AG09309 (cell line): ENCODE data around the gene LMAN2.
"Not testable (repeated sequence)": the region's sequence is repeated elsewhere in the genome, so short reads cannot be mapped to it uniquely, and the experiment has no call there.

ENCODE experiments used
- DNase-seq: peaks from one replicate; pipeline ENCODE4 v3.0.0-alpha.2; 2010; ENCODE audit warnings: low read depth
- H3K4me3 ChIP-seq: 2 replicates; pipeline ENCODE4 v1.5.1; 2011; ENCODE audit warnings: mild to moderate bottlenecking, low read depth, low read length, moderate library complexity; ENCODE audit not compliant: control insufficient read depth
- TF ChIP-seq, protein P1 (sequence below): IDR thresholded peaks from 2 replicates; pipeline ENCODE4 v1.5.1; 2011; ENCODE audit warnings: mild to moderate bottlenecking, low read depth, low read length, inconsistent platforms; ENCODE audit not compliant: insufficient read depth, control insufficient read depth; ENCODE audit errors: missing control alignments

Gene LMAN2

DNA sequence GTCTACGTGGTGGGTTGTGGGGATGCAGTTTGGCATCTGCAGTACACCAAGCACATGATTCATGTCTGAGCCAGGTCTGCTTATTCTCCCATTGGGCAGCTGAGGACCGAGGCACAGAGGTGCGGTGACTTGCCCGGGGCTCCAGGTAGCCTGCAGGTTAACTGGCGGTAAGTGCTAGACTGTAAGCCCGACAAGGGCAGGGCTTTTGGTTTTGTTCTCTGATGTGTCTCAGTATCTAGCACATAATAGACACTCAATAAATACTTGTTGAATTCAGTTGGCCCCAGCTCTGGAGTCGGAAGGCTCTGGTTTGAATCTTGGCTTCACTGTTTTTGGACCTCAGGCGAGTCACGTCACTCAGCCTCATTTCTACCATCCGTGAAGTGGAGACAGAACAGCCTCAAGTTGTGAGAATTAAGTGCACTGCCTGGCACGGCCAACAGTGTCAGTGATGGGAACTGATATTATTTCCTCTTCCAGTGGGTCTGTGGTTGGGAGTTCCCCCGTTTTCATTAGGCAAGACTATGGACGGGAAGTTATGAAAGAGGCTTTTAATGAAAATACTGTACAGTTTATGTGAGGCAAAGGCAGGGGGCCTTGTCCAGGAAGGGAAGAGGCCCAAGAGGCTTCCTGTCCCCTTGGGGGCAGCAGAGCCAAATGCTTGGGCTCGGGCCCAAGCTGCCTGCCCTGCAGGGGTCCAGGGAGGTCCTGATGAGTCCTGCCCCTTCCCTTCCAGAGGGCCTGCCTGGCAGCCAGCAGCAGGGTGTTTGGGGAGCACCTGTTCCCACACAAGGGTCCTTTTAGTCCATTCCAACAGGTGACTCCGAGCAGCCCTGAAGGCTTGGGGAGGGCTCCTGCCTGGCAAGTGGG lies 44.6 kb downstream of the LMAN2 start:
- H3K4me3 ChIP-seq = no peak overlapping the region
- TF ChIP-seq, protein P1, sequence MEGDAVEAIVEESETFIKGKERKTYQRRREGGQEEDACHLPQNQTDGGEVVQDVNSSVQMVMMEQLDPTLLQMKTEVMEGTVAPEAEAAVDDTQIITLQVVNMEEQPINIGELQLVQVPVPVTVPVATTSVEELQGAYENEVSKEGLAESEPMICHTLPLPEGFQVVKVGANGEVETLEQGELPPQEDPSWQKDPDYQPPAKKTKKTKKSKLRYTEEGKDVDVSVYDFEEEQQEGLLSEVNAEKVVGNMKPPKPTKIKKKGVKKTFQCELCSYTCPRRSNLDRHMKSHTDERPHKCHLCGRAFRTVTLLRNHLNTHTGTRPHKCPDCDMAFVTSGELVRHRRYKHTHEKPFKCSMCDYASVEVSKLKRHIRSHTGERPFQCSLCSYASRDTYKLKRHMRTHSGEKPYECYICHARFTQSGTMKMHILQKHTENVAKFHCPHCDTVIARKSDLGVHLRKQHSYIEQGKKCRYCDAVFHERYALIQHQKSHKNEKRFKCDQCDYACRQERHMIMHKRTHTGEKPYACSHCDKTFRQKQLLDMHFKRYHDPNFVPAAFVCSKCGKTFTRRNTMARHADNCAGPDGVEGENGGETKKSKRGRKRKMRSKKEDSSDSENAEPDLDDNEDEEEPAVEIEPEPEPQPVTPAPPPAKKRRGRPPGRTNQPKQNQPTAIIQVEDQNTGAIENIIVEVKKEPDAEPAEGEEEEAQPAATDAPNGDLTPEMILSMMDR = no peak
- no peak for DNase-seq

DNA sequence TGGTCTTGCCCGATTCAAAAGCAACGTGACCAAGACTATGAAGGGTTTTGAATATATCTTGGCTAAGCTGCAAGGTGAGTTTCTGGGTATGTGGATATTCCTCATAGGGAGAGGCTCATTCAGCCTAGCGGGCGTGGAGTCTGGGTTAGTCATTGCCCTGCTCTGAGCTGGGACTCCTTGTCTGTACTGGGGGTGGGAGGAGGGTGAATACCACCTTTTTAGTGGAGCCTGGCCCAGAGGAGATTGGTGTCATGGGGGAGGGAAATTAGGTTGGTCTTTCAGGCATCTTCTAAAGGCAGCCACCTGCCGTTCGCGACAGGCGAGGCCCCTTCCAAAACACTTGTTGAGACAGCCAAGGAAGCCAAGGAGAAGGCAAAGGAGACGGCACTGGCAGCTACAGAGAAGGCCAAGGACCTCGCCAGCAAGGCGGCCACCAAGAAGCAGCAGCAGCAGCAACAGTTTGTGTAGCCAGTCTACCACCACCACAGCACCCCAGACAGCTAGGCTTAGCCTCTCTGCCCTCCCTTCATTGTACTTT lies 45.3 kb downstream of the LMAN2 start:
- not testable (repeated sequence) for H3K4me3 ChIP-seq

DNA sequence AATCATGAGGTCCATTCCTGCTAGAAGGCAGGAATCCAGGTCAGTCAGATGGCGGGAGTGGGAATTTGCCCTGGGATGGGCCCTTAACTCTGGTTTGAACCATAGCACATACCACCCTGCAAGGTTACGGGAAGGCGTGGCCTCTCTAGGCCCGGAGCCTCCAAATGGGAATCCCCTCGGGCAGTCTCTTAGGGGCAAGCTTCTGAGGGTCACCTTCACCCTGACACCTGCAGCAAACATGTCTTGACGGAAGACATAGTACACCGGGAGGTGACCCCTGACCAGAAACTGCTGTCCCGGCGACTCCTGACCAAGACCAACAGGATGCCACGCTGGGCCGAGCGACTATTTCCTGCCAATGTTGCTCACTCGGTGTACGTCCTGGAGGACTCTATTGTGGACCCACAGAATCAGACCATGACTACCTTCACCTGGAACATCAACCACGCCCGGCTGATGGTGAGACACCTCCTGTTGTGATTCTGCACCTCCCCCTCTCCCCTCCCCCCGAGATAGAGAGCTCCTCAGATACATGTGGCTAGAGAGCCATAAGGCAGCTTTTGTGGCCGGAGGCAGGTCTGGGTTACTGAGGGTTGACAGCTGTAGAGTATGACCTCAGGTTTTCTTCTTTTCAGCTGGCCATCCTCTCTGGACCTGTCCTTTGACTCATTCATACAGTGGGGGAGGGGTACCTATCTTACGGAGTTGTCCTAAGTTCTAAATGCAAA lies 46.9 kb downstream of the LMAN2 start:
- no peak for DNase-seq
- H3K4me3 ChIP-seq = peak overlapping the region; percentile 83
- TF ChIP-seq, protein P1 = no peak

More for the DNA sequence above, 45.3 kb downstream of the LMAN2 start:
- DNase-seq = not testable (repeated sequence)

DNA sequence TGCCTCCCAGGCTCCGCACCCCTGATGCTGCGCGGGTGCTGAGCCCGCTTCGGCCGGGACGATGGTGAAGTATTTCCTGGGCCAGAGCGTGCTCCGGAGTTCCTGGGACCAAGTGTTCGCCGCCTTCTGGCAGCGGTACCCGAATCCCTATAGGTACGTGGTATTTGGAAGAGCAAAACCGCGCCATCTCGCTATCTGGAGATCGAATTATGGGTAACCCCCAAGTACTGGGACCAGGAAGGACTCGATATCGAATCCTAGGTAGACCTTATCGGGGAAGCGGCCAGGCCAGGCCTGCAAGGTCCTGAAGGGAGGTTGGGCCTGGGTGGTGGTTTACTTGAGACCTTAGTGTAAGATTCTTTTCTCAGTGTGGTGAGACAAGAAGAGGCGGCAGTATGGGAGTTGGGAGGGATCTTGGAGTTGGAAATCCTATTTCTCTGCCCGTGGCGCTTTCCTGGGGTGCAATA lies 47.5 kb downstream of the LMAN2 start:
- TF ChIP-seq, protein P1 = no peak
- DNase-seq = no peak
- peak overlapping the region; percentile 83 for H3K4me3 ChIP-seq

DNA sequence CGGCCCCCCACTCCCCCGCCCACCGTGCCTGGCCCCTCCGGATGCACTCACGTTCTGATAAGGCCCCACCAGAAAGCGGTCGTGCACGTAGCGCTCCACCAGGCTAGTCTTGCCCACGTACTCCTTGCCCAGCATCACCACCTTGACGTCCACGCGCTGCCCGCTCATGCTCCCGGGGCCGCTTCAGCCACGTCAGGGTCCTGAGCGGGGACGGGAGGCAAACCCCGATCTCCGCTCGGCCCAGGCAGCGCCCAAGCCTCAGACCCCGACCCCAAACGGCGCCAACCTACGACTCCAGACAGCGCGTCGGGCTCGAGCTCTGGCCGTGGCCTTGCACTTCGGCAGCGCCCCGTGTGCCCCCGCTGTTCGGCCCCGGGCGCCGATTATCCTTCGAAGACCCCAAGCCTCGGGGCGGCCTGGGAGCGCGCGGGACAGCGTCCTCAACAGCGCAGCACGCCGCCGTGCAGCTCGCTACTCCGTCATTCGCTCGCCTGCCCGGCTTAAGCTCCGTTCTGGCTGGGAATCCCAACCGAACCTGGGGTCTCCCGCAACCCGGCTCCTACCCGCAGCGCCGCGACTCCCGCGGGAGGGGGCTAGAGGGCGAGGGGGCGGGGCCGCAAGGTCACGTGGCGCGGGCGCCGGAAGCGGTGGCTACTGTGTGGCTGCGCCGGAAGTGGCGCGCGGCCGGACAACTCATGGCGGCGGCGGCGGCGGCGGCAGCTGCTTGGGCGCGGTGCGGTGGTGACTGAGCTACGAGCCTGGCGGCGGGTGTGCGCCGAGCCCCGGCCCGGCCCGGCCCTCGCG lies 48.1 kb downstream of the LMAN2 start, which contains the start of the genes PRELID1 and RAB24:
Gene PRELID1 (plus strand): TSS at position 679 of the 804 bp plus-strand sequence. CDS start 187 bp downstream, outside the sequence.
Gene RAB24 (minus strand): TSS at position 599 of the 804 bp plus-strand sequence. CDS start 431 bp downstream, at position 168.
- H3K4me3 ChIP-seq = peak within 1 kb of the TSS; percentile 83
- no peak for DNase-seq
- TF ChIP-seq, protein P1 = no peak

DNA sequence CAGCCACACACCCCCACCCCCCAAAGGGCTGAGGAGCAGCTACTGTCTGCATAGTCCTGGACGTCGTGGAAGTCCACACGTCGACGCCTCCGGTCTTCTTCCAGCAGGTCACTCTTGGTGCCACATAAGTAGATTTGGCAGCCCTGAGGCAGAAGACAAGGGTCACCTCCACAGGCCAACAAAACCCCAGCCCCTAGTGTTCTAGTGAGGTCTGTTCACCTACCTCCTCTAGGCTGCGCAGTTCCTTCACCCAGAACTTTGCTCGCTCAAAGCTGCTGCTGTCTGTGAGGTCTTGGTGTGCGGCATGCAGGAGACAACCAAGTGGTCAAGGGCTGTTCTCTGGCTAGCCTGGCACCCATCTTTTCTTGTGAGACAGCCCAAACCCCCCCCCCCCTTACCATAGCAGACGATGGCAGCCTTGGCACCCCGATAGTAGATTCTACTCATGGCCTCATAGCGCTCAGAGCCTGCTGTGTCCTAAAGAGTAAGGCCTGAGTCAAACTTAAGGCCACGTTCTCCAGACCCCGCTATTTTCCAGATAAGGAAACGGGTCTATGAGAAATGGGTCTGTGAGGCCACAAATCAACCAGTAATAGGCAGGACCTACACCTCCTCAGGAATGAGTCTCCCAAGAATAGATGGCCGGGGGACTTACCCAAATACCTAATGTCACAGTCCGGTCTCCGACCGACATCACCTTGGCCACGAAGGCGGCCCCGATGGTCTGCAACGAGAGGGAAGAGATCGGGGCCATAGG lies 48.9 kb downstream of the LMAN2 start:
- peak overlapping the region; percentile 83 for H3K4me3 ChIP-seq
- TF ChIP-seq, protein P1 = no peak
- DNase-seq = no peak
